Fibroblast of mammary gland (primary cell): ENCODE results near the gene HLA-DRB1.
A peak's percentile ranks its signal among the peaks of the same experiment; 100 is the strongest.

Source experiments
- DNase-seq: peaks from one replicate; pipeline ENCODE4 v3.0.0-alpha.2; 2010; ENCODE audit warnings: low read depth
- H3K4me3 ChIP-seq: 2 replicates; pipeline ENCODE4 v1.5.1; 2011; ENCODE audit warnings: low read depth, mild to moderate bottlenecking, low read length, moderate library complexity; ENCODE audit not compliant: control insufficient read depth
- CTCF ChIP-seq: conservative IDR thresholded peaks from 2 replicates; pipeline ENCODE4 v1.5.1; 2011; ENCODE audit warnings: low read depth, low read length, inconsistent platforms; ENCODE audit not compliant: control insufficient read depth, insufficient read depth

Gene HLA-DRB1

GRCh38 chr6:32609391-32609730, 19.7 kb upstream of the HLA-DRB1 start:
- no peak for TF ChIP-seq CTCF
- H3K4me3 ChIP-seq, result no peak overlapping the region
- DNase-seq, result no peak

GRCh38 chr6:32608362-32608761, 18.7 kb upstream of the HLA-DRB1 start:
- TF ChIP-seq CTCF, result no peak
- H3K4me3 ChIP-seq, result no peak overlapping the region
- no peak for DNase-seq

- no peak for TF ChIP-seq CTCF
- no peak overlapping the region for H3K4me3 ChIP-seq
- no peak for DNase-seq
These were observed 18.3 kb upstream of the HLA-DRB1 start for GRCh38 chr6:32607988-32608298.

- TF ChIP-seq CTCF, result no peak
- DNase-seq, result no peak
- H3K4me3 ChIP-seq, result no peak overlapping the region
These were observed 17.8 kb upstream of the HLA-DRB1 start for GRCh38 chr6:32607263-32607987.

- no peak overlapping the region for H3K4me3 ChIP-seq
- DNase-seq, result peak; percentile 20
- TF ChIP-seq CTCF, result no peak
These were observed 14.8 kb upstream of the HLA-DRB1 start for GRCh38 chr6:32604434-32604877.

GRCh38 chr6:32603888-32604287, 14.2 kb upstream of the HLA-DRB1 start:
- no peak for TF ChIP-seq CTCF

GRCh38 chr6:32603222-32603621, 13.6 kb upstream of the HLA-DRB1 start:
- no peak for TF ChIP-seq CTCF

More at GRCh38 chr6:32603888-32604287, 14.2 kb upstream of the HLA-DRB1 start:
- no peak for DNase-seq
- H3K4me3 ChIP-seq, result no peak overlapping the region

More at GRCh38 chr6:32603222-32603621, 13.6 kb upstream of the HLA-DRB1 start:
- no peak for DNase-seq
- no peak overlapping the region for H3K4me3 ChIP-seq
